Sigmoid colon (tissue), 7 donors: Measurements from ENCODE around the gene FCMR. TPM values are rescaled to one million over a fixed set of nuclear protein-coding genes. Genes with fewer than 3 reads are reported as not detected.
A peak's percentile ranks its signal among the peaks of the same experiment; 100 is the strongest.

Experiments
- DNase-seq: peaks from one replicate; pipeline ENCODE4 v3.0.0-alpha.2; 2019
- H3K27ac ChIP-seq, 4 donors: fragments of 200-600 bp; sonication (generic); one replicate each; pipeline ENCODE4 v1.5.1; 2016 to 2019; ENCODE audit warnings: mild to moderate bottlenecking in 1 of 4
- H3K27me3 ChIP-seq, 3 donors: fragments of 200-600 bp; sonication (generic); one replicate each; pipeline ENCODE4 v1.5.1; 2019; ENCODE audit warnings: mild to moderate bottlenecking in 1 of 3
- H3K36me3 ChIP-seq, 4 donors: fragments of 200-600 bp; sonication (generic); one replicate each; pipeline ENCODE4 v1.5.1; 2016 to 2019
- H3K4me1 ChIP-seq, 4 donors: fragments of 200-600 bp; sonication (generic); one replicate each; pipeline ENCODE4 v1.5.1; 2017 to 2019
- H3K4me3 ChIP-seq, 4 donors: fragments of 200-600 bp; sonication (generic); one replicate each; pipeline ENCODE4 v1.5.1; 2017 to 2019; ENCODE audit warnings: mild to moderate bottlenecking in 2 of 4, moderate library complexity in 1 of 4
- H3K9me3 ChIP-seq, 4 donors: fragments of 200-600 bp in 3 of 4; sonication (generic) in 3 of 4; one replicate each; pipeline versions ENCODE4 v1.5.1 to v1.6.1; 2013 to 2019
- EP300 ChIP-seq, 4 donors: sonication (generic); formaldehyde crosslinking; IDR thresholded peaks; one replicate each; pipeline ENCODE4 v1.6.1; 2017; ENCODE audit warnings: antibody characterized with exemption in 4 of 4
- POLR2A ChIP-seq, 2 donors: fragments of 450-650 bp; IDR thresholded peaks; one replicate each; pipeline ENCODE4 v1.6.1; 2016; ENCODE audit warnings: antibody characterized with exemption in 2 of 2, mild to moderate bottlenecking in 2 of 2, moderate library complexity in 2 of 2
- POLR2AphosphoS5 ChIP-seq, 4 donors: sonication (generic); formaldehyde crosslinking; IDR thresholded peaks; one replicate each; pipeline ENCODE4 v1.6.1; 2017; ENCODE audit warnings: antibody characterized with exemption in 4 of 4
- WGBS, 2 donors: extraction: QIAGEN DNeasy Blood & Tissue Kit; methylation state at CpG; one replicate each; pipeline ENCODE4 v1.1.7; 2013; 5-methylcytosine and 5-hydroxymethylcytosine counted together
- intact Hi-C: fragments of 100-400 bp; cut with DNase I; formaldehyde crosslinking; loops from one replicate; pipeline ENCODE4 v1.15.1; 2023
- polyA plus RNA-seq, 3 donors: library from polyadenylated mRNA; stranded (reverse); fragments of 200-250 nt; gene quantifications; one replicate each; pipeline ENCODE4 v1.2.3, GENCODE V29; 2013
- total RNA-seq, 4 donors: library from RNA; depleted of rRNA; stranded (reverse); fragments of >200 nt; gene quantifications; one replicate each; pipeline ENCODE4 v1.1.0, GENCODE V29; 2016
- TF ChIP-seq, protein P1 (sequence below), 4 experiments: fragments of 450-650 bp in 3 of 4; fragments of 200-600 bp in 1 of 4; IDR thresholded peaks; one replicate each; pipeline ENCODE4 v1.5.1; 2016 to 2019; ENCODE audit warnings: antibody characterized with exemption in 4 of 4, mild to moderate bottlenecking in 3 of 4, moderate library complexity in 2 of 4
- donor health status: healthy with polysubstance abuse.
- donor health status: Bipolar disorder and iron deficiency.
- donor health status: healthy.

Gene FCMR
- total and polyA plus RNA-seq, 7 donors = 0.49 to 111 (median 1.6) TPM; not detected in 1

DNA sequence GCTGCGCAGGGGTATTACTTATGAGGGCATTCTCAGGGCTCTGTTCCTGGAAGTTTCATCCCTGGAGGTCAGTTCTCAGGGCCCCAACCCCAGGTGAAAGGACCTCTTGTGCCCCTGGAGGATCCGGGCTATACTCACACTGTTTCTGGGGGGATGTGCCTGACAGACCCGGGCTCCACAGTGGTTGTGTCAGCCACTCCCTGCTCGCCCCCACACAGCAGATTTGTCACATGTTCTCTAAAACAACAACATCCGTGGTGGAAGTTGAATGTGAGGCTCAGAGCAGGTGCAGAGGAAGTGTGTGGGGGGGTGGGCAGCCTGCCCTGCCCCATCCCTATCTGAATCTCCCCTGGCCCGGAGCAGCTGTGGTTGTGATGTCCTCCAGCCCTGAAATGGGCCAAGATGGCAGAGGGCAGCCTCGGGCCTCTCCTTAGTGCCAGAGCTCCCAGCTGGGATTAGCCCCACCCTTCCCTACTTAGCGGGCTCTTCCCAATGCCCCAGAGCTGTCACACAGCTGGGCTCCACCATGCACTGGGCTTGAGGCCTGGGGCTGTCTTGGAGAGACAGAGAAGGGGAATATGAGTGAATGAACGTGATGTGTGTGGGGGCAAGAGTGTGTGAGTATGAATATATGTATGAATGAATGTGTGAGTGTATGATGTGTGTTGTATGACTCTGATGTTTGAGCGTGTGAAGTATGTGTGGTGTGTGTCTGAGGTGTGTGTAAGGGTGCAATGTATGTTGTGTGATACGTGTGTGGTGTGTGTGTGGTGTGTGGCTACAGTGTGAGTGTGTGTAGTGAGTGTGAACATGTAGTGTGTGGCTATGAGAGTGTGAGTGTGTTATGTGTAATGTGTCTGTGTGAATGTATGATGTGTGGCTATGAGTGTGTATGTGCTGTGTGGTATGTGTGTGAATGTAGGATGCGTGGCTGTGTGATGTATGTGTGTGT, 1.5 kb upstream of the FCMR start:
- H3K27me3 ChIP-seq = no peaks in the 10 kb centered on the region
- whole genome bisulfite sequencing, 2 donors = 53 to 75% methylated on average over 12 of the region's 12 CpGs
- no peak for DNase-seq
- TF ChIP-seq EP300 (IDR thresholded peaks at IDR 0.05) (no peak), POLR2A (IDR thresholded peaks at IDR 0.05) (no peak), POLR2AphosphoS5 (IDR thresholded peaks at IDR 0.05) (no peak)
- TF ChIP-seq, protein P1, sequence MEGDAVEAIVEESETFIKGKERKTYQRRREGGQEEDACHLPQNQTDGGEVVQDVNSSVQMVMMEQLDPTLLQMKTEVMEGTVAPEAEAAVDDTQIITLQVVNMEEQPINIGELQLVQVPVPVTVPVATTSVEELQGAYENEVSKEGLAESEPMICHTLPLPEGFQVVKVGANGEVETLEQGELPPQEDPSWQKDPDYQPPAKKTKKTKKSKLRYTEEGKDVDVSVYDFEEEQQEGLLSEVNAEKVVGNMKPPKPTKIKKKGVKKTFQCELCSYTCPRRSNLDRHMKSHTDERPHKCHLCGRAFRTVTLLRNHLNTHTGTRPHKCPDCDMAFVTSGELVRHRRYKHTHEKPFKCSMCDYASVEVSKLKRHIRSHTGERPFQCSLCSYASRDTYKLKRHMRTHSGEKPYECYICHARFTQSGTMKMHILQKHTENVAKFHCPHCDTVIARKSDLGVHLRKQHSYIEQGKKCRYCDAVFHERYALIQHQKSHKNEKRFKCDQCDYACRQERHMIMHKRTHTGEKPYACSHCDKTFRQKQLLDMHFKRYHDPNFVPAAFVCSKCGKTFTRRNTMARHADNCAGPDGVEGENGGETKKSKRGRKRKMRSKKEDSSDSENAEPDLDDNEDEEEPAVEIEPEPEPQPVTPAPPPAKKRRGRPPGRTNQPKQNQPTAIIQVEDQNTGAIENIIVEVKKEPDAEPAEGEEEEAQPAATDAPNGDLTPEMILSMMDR (IDR thresholded peaks at IDR 0.05) = no peak
- no peaks in the 10 kb centered on the region for H3K9me3 ChIP-seq
- intact Hi-C loops = no loop called here
- no peaks in the 10 kb centered on the region for H3K4me1 ChIP-seq
- H3K36me3 ChIP-seq = no peaks in the 10 kb centered on the region
- no peak overlapping the region for H3K4me3 ChIP-seq
- peak overlapping the region in 1 of 4 donors; percentile 2 for H3K27ac ChIP-seq

GRCh38 chr1:206922524-206922923, 783 bp upstream of the FCMR start:
- no peaks in the 10 kb centered on the region for H3K27me3 ChIP-seq
- intact Hi-C loops = no loop called here
- H3K36me3 ChIP-seq = no peaks in the 10 kb centered on the region
- H3K9me3 ChIP-seq = no peaks in the 10 kb centered on the region
- H3K4me3 ChIP-seq = no peak overlapping the region
- no peak for DNase-seq
- H3K4me1 ChIP-seq = no peaks in the 10 kb centered on the region
- TF ChIP-seq EP300 (IDR thresholded peaks at IDR 0.05) (no peak), POLR2A (IDR thresholded peaks at IDR 0.05) (no peak), POLR2AphosphoS5 (IDR thresholded peaks at IDR 0.05) (no peak)
- TF ChIP-seq, protein P1 (IDR thresholded peaks at IDR 0.05) = no peak
- WGBS, 2 donors = 69 to 82% methylated on average over 1 of the region's 1 CpG
- H3K27ac ChIP-seq = peak overlapping the region in 1 of 4 donors; percentile 2

DNA sequence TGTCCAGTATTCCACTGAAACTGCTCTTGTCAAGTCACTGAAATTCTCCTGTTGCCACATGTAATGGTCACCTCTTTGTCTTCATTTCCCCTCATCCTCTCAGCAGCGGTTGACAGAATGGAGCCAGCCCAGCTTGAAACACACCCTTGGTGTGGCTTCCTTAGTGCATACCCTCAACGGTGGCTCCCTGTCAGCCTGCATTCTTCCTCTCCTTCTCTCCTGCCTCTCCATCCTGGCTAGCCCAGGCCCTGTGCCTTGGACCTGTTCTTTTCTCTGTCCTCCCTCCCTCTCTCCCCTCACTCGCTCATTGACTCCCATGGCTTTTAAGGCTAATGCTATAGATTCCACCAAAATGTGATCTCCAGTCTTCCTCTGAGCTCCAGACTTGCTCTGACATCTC, 3.7 kb downstream of the FCMR start:
- DNase-seq = no peak
- no peak overlapping the region for H3K4me3 ChIP-seq
- no peak overlapping the region for H3K27ac ChIP-seq
- no peaks in the 10 kb centered on the region for H3K4me1 ChIP-seq
- intact Hi-C loops = loop anchor here (10.0 kb wide), 1 partner anchor 423 kb away; no protein-coding TSS in a partner anchor
- WGBS, 2 donors = 59 to 83% methylated on average over 3 of the region's 3 CpGs
- no peaks in the 10 kb centered on the region for H3K36me3 ChIP-seq
- TF ChIP-seq, protein P1 (IDR thresholded peaks at IDR 0.05) = no peak
- H3K27me3 ChIP-seq = peaks cover 0 to 5% (median 0%) of the 10 kb centered on the region in 3 donors
- no peaks in the 10 kb centered on the region for H3K9me3 ChIP-seq

DNA sequence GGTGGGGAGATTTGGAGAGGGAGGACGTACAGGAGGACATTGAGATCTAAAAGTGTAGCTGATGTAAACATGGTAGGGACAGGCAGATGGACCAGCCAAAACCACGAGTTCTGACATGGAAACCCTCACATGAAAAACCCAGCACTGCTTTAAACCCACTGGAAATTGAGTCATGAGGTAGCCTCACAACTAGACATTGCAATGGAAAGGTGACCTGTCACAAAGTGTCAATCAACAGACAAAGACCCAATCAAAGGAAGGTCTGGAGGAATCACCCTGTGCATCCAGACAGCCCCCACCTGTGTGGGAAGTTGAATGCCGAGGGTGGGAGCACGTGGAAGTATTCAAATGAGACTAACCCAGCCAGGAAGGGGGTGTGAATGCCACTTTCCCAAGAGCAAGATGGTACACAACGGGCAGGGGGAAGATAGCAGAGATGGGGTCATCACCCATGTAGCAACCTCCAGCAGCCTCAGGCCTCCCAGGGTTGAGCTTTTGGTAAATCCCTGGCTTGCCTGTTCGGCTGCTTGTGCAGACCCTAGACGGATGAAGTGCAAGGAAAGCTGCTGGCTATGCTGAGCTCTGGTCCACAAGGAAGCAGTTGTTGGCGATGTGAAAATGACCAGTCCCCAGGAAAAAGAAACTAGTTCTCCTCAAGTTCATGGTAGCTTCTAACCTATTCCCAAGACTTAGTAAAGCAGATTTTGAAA, 5.6 kb downstream of the FCMR start:
- 71 to 89% methylated on average over 8 of the region's 8 CpGs for WGBS, 2 donors
- intact Hi-C loops = loop anchor here (10.0 kb wide), 1 partner anchor 421 kb away; no protein-coding TSS in a partner anchor
- Histone ChIP-seq H3K36me3 (no peaks in the 10 kb centered on the region), H3K4me1 (peaks cover 0 to 5% (median 2%) of the 10 kb centered on the region in 4 donors), H3K27ac (no peak overlapping the region), H3K27me3 (peaks cover 0 to 5% (median 0%) of the 10 kb centered on the region in 3 donors), H3K9me3 (no peaks in the 10 kb centered on the region), H3K4me3 (no peak overlapping the region)
- no peak for DNase-seq
- TF ChIP-seq POLR2A (IDR thresholded peaks at IDR 0.05) = no peak
- TF ChIP-seq, protein P1 (IDR thresholded peaks at IDR 0.05) = no peak
- TF ChIP-seq EP300 (IDR thresholded peaks at IDR 0.05) = no peak
- TF ChIP-seq POLR2AphosphoS5 (IDR thresholded peaks at IDR 0.05) = no peak
